ENCODE measurements around the gene RPS16. TPM values are rescaled to one million over a fixed set of nuclear protein-coding genes. Genes with fewer than 3 reads are reported as not detected.

RPS16 gene
- total and polyA plus RNA-seq, 9 of the 15 experiments (the other 6 are each of a cell fraction or from before 2014, with no cell fraction given) = 82.6 to 3,671 (median 2,204) TPM

DNA sequence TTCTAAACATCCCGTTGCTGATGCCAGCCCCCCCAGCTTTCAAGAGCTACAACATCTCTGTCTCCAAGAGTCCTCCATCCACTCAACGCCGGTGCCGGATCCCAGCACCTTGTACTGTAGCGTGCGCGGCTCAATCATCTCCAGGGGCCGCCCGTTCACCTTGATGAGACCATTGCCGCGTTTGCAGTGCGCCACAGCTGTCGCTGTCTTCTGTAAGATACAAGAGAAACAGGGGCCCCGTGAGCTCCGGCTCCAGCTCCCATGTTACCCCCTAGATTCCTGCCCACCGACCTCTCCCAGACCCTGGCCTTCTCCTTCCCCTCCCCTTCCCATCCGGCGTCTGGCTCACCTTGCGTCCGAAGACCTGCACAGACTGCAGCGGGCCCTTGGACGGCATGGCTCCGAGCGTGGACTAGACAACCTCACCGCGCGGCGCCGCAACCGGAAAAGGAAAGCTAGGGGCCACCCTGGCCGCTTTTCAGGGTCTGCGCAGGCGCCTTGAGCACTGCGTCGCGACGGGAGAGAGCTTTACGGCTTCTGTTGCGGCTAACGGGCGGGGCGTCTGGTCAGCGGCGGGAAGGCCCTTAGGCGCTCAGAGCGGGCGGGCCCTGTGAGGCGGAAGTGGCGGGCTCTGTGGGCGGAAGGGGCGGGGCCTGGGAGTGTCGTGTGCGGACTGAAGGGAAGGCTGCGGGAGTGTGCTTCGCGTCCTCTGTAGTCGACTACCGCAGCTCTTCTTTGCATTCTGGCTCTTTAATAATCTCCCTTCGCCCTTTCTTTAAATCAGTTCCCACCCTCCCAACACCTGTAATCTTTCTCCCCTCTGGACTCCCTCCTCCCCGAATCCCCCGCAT, at the start of gene RPS16 (continued):
- TF ChIP-seq, protein P1, sequence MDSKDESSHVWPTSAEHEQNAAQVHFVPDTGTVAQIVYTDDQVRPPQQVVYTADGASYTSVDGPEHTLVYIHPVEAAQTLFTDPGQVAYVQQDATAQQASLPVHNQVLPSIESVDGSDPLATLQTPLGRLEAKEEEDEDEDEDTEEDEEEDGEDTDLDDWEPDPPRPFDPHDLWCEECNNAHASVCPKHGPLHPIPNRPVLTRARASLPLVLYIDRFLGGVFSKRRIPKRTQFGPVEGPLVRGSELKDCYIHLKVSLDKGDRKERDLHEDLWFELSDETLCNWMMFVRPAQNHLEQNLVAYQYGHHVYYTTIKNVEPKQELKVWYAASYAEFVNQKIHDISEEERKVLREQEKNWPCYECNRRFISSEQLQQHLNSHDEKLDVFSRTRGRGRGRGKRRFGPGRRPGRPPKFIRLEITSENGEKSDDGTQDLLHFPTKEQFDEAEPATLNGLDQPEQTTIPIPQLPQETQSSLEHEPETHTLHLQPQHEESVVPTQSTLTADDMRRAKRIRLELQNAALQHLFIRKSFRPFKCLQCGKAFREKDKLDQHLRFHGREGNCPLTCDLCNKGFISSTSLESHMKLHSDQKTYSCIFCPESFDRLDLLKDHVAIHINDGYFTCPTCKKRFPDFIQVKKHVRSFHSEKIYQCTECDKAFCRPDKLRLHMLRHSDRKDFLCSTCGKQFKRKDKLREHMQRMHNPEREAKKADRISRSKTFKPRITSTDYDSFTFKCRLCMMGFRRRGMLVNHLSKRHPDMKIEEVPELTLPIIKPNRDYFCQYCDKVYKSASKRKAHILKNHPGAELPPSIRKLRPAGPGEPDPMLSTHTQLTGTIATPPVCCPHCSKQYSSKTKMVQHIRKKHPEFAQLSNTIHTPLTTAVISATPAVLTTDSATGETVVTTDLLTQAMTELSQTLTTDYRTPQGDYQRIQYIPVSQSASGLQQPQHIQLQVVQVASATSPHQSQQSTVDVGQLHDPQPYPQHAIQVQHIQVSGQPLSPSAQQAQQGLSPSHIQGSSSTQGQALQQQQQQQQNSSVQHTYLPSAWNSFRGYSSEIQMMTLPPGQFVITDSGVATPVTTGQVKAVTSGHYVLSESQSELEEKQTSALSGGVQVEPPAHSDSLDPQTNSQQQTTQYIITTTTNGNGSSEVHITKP (IDR thresholded peaks at IDR 0.05; ENCODE audit: partially characterized antibody) = peak; percentile 75
- TF ChIP-seq, protein P2, sequence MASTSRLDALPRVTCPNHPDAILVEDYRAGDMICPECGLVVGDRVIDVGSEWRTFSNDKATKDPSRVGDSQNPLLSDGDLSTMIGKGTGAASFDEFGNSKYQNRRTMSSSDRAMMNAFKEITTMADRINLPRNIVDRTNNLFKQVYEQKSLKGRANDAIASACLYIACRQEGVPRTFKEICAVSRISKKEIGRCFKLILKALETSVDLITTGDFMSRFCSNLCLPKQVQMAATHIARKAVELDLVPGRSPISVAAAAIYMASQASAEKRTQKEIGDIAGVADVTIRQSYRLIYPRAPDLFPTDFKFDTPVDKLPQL (IDR thresholded peaks at IDR 0.05; ENCODE audit: extremely low read depth, insufficient read length) = peak; percentile 72
- TF ChIP-seq POLR2AphosphoS2 (IDR thresholded peaks at IDR 0.05; ENCODE audit: low read length) (peak; percentile 73; the same call in 1 of the 2 replicates), ZNF507 (tag; conservative IDR thresholded peaks at IDR 0.05) (no peak), SETDB1 (IDR thresholded peaks at IDR 0.05; ENCODE audit: low read length) (no peak), ATF7 (IDR thresholded peaks at IDR 0.05) (peak; percentile 85), EP400 (IDR thresholded peaks at IDR 0.05) (peak; percentile 99), ZNF589 (CRISPR knock-in tag; IDR thresholded peaks at IDR 0.05; ENCODE audit: low read depth) (peak; percentile 38; the same call in 1 of the 2 replicates), ZNF253 (CRISPR knock-in tag; conservative IDR thresholded peaks at IDR 0.05) (no peak), STAT5A (IDR thresholded peaks at IDR 0.05; ENCODE audit: borderline replicate concordance, low read length) (no peak)
- TF ChIP-seq, protein P3, sequence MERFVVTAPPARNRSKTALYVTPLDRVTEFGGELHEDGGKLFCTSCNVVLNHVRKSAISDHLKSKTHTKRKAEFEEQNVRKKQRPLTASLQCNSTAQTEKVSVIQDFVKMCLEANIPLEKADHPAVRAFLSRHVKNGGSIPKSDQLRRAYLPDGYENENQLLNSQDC (CRISPR knock-in tag; IDR thresholded peaks at IDR 0.05) = no peak
- TF ChIP-seq, protein P4, sequence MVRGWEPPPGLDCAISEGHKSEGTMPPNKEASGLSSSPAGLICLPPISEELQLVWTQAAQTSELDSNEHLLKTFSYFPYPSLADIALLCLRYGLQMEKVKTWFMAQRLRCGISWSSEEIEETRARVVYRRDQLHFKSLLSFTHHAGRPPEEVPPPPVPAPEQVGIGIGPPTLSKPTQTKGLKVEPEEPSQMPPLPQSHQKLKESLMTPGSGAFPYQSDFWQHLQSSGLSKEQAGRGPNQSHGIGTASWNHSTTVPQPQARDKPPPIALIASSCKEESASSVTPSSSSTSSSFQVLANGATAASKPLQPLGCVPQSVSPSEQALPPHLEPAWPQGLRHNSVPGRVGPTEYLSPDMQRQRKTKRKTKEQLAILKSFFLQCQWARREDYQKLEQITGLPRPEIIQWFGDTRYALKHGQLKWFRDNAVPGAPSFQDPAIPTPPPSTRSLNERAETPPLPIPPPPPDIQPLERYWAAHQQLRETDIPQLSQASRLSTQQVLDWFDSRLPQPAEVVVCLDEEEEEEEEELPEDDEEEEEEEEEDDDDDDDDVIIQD (CRISPR knock-in tag; IDR thresholded peaks at IDR 0.05) = no peak
- TF ChIP-seq, protein P5, sequence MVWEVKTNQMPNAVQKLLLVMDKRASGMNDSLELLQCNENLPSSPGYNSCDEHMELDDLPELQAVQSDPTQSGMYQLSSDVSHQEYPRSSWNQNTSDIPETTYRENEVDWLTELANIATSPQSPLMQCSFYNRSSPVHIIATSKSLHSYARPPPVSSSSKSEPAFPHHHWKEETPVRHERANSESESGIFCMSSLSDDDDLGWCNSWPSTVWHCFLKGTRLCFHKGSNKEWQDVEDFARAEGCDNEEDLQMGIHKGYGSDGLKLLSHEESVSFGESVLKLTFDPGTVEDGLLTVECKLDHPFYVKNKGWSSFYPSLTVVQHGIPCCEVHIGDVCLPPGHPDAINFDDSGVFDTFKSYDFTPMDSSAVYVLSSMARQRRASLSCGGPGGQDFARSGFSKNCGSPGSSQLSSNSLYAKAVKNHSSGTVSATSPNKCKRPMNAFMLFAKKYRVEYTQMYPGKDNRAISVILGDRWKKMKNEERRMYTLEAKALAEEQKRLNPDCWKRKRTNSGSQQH (CRISPR knock-in tag; IDR thresholded peaks at IDR 0.05) = peak; percentile 4; the same call in 1 of the 2 replicates
- TF ChIP-seq, protein P6, sequence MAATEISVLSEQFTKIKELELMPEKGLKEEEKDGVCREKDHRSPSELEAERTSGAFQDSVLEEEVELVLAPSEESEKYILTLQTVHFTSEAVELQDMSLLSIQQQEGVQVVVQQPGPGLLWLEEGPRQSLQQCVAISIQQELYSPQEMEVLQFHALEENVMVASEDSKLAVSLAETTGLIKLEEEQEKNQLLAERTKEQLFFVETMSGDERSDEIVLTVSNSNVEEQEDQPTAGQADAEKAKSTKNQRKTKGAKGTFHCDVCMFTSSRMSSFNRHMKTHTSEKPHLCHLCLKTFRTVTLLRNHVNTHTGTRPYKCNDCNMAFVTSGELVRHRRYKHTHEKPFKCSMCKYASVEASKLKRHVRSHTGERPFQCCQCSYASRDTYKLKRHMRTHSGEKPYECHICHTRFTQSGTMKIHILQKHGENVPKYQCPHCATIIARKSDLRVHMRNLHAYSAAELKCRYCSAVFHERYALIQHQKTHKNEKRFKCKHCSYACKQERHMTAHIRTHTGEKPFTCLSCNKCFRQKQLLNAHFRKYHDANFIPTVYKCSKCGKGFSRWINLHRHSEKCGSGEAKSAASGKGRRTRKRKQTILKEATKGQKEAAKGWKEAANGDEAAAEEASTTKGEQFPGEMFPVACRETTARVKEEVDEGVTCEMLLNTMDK (IDR thresholded peaks at IDR 0.05; ENCODE audit: borderline replicate concordance, insufficient read depth, low read depth, low read length, poor library complexity, severe bottlenecking) = no peak
- TF ChIP-seq, protein P7, sequence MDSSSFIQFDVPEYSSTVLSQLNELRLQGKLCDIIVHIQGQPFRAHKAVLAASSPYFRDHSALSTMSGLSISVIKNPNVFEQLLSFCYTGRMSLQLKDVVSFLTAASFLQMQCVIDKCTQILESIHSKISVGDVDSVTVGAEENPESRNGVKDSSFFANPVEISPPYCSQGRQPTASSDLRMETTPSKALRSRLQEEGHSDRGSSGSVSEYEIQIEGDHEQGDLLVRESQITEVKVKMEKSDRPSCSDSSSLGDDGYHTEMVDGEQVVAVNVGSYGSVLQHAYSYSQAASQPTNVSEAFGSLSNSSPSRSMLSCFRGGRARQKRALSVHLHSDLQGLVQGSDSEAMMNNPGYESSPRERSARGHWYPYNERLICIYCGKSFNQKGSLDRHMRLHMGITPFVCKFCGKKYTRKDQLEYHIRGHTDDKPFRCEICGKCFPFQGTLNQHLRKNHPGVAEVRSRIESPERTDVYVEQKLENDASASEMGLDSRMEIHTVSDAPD (CRISPR knock-in tag; IDR thresholded peaks at IDR 0.05) = no peak

Data from K562 (cell line).